Measurements from ENCODE around the gene OR1F1.

Gene OR1F1

DNA sequence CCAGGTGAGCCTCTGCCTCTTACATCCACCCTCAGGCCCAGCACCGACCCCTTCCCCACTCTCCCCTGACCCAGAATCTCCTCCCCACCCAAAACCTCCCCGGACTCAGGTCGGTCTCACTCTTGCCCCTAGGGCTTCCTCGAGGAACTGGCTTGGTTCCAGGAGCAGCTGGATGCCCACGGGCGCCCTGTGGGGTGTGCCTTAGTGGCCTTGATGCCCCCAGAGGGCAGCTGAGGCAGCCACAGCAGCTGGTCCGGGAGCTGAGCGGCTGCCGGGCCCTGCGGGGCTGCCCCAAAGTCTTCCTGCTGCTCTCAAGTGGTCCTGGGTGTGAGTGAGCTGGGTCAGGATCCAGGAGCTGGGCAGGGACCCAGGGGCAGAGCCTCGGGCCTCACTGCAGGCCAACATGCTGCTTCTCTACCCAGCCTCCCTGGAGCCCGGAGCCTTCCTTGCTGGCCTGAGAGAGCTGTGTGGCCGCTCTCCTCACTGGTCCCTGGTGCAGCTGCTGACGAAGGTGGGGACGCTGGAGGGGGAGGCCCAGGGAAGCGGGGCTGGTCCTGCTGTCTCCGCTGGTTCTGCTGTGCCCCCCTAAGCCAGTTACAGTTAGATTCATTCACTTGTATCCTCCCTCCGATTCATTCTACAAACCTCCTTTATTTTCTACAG is 43.6 kb upstream of the OR1F1 start:
- Histone ChIP-seq H3K4me3 (ENCODE audit: low read depth, low read length) (no peak overlapping the region), H3K9me3 (ENCODE audit: severe bottlenecking) (no peaks in the 10 kb centered on the region), H3K27me3 (ENCODE audit: insufficient read depth, low read depth, severe bottlenecking) (peaks cover 7% of the 10 kb centered on the region), H3K36me3 (peaks cover 15% of the 10 kb centered on the region), H3K27ac (no peak overlapping the region)
- TF ChIP-seq, protein P1, sequence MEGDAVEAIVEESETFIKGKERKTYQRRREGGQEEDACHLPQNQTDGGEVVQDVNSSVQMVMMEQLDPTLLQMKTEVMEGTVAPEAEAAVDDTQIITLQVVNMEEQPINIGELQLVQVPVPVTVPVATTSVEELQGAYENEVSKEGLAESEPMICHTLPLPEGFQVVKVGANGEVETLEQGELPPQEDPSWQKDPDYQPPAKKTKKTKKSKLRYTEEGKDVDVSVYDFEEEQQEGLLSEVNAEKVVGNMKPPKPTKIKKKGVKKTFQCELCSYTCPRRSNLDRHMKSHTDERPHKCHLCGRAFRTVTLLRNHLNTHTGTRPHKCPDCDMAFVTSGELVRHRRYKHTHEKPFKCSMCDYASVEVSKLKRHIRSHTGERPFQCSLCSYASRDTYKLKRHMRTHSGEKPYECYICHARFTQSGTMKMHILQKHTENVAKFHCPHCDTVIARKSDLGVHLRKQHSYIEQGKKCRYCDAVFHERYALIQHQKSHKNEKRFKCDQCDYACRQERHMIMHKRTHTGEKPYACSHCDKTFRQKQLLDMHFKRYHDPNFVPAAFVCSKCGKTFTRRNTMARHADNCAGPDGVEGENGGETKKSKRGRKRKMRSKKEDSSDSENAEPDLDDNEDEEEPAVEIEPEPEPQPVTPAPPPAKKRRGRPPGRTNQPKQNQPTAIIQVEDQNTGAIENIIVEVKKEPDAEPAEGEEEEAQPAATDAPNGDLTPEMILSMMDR (IDR thresholded peaks at IDR 0.05; ENCODE audit: low read depth, low read length) = no peak
- no peak for DNase-seq

DNA sequence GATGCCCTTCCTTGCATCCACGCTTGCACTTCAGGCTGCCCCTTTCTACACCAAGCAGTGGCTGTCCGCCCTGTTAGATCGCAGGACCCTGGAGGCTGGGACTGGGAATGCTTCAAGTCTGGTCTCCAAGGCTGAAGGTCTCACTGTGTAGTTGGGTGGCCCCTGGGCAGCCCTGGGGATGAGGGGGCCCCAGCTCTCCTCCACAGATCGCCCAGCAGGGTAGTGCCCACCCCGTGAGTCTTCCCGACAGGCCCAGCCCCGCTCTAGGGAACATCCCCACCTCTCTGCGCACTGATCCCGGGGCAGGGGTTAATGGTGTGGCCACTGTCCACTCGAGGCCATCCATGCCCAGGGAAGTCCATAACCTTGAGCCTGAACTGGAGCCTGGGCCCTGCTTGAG is 42.9 kb upstream of the OR1F1 start:
- H3K27ac ChIP-seq = no peak overlapping the region
- H3K36me3 ChIP-seq = peaks cover 11% of the 10 kb centered on the region
- H3K4me3 ChIP-seq (ENCODE audit: low read depth, low read length) = no peak overlapping the region
- no peak for DNase-seq
- TF ChIP-seq, protein P1 (IDR thresholded peaks at IDR 0.05; ENCODE audit: low read depth, low read length) = no peak
- no peaks in the 10 kb centered on the region for H3K9me3 ChIP-seq (ENCODE audit: severe bottlenecking)
- peaks cover 7% of the 10 kb centered on the region for H3K27me3 ChIP-seq (ENCODE audit: insufficient read depth, low read depth, severe bottlenecking)

DNA sequence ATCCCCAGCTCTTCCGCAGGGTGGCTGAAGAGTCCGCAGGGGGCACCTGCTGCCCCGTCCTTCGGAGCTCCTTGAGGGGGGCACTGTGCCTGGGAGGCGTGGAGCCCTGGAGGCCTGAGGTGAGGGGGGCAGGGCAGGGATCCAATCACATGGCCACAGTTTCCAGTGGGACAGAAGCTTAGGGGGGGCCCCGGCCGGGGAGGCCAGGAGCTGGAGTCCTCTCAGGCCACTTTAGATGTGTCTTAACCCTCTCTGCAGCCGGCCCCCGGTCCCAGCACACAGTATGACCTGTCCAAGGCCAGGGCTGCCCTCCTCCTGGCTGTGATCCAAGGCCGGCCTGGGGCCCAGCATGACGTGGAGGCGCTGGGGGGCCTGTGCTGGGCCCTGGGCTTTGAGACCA is 42.3 kb upstream of the OR1F1 start:
- Histone ChIP-seq H3K9me3 (ENCODE audit: severe bottlenecking) (no peaks in the 10 kb centered on the region), H3K27ac (no peak overlapping the region), H3K27me3 (ENCODE audit: insufficient read depth, low read depth, severe bottlenecking) (peaks cover 7% of the 10 kb centered on the region), H3K36me3 (peaks cover 9% of the 10 kb centered on the region), H3K4me3 (ENCODE audit: low read depth, low read length) (no peak overlapping the region)
- TF ChIP-seq, protein P1 (IDR thresholded peaks at IDR 0.05; ENCODE audit: low read depth, low read length) = no peak
- no peak for DNase-seq

DNA sequence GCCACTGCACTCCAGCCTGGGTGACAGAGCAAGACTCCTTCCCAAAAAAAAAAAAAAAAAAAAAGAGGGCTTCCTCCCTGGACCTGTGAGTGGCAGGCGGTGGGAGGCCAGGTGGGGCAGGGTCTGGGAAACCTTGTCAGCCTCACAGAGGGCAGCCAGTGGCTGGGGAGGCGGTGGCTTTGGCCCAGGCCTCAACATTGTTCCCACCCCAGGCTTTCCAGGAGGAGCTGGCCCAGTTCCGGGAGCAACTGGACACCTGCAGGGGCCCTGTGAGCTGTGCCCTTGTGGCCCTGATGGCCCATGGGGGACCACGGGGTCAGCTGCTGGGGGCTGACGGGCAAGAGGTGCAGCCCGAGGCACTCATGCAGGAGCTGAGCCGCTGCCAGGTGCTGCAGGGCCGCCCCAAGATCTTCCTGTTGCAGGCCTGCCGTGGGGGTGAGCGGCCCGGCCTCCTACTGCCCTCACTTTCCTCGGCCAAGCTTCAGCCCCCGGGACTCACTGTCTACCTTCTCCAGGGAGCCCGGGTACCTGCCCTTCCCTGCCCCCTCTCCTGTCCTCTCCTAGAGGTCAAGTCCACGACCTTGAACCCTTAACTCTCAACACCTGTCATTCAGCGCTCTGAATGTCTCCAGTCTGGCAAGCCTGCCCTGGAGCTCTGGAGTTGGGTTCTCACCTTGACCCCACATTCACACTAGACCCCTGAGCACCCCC is 40.8 kb upstream of the OR1F1 start:
- Histone ChIP-seq H3K9me3 (ENCODE audit: severe bottlenecking) (no peaks in the 10 kb centered on the region), H3K4me3 (ENCODE audit: low read depth, low read length) (no peak overlapping the region), H3K27me3 (ENCODE audit: insufficient read depth, low read depth, severe bottlenecking) (peaks cover 7% of the 10 kb centered on the region), H3K36me3 (peaks cover 4% of the 10 kb centered on the region), H3K27ac (no peak overlapping the region)
- TF ChIP-seq, protein P1 (IDR thresholded peaks at IDR 0.05; ENCODE audit: low read depth, low read length) = no peak
- DNase-seq = no peak

DNA sequence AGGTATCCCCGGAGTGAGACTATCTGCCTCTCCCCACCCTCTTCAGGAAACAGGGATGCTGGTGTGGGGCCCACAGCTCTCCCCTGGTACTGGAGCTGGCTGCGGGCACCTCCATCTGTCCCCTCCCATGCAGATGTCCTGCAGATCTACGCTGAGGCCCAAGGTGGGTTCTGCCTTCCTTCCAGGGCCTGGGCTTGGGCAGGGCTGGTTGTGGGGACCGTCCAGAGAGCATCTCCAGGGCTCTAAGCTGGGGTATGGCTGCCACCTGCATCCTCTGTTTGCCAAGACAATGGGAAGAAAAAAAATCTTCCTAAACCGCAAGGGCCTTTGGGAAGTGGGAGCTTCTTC is 40.3 kb upstream of the OR1F1 start:
- no peaks in the 10 kb centered on the region for H3K9me3 ChIP-seq (ENCODE audit: severe bottlenecking)
- DNase-seq = no peak
- H3K4me3 ChIP-seq (ENCODE audit: low read depth, low read length) = no peak overlapping the region
- no peaks in the 10 kb centered on the region; the same call in 1 of the 2 replicates for H3K36me3 ChIP-seq
- peaks cover 7% of the 10 kb centered on the region for H3K27me3 ChIP-seq (ENCODE audit: insufficient read depth, low read depth, severe bottlenecking)
- TF ChIP-seq, protein P1 (IDR thresholded peaks at IDR 0.05; ENCODE audit: low read depth, low read length) = no peak
- no peak overlapping the region for H3K27ac ChIP-seq

Data from WERI-Rb-1 (cell line).